ENCODE results near the gene TMEM59.

Gene TMEM59

DNA sequence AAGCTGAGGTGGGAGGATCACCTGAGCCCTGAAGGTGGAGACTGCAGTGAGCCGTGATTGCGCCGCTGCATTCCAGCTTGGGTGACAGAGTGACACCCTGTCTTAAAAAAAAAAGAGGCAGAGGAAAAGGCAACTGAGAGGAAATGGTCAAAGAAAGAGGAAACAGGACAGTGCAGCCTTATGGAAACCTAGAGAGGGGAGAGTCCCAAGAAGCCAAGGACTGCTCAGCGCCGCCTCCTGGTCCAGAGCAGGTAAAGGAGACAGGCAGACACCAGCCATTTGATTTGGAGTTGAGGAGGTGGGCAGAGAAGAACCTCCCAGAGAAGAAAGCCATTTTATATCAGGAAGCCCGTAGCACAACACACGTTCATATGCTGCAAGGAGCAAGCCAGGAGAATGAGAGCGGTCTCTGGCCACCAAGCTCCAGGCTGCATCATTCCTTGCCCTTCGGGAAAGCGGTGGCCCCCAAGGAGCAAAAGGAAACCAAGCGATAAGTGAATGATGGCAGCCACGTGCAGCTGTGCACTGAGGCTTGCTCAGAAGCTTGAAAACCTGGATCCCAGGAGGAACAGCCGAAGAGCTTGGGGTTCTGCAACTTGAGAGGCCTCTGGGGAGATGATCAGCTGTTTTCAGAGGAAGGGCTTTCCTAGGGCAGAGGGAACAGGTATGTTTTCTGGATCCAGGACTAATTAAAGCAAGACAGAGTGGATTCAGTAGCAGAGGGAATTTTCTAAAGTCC, 73.1 kb downstream of the TMEM59 start:
- TF ChIP-seq, protein P1, sequence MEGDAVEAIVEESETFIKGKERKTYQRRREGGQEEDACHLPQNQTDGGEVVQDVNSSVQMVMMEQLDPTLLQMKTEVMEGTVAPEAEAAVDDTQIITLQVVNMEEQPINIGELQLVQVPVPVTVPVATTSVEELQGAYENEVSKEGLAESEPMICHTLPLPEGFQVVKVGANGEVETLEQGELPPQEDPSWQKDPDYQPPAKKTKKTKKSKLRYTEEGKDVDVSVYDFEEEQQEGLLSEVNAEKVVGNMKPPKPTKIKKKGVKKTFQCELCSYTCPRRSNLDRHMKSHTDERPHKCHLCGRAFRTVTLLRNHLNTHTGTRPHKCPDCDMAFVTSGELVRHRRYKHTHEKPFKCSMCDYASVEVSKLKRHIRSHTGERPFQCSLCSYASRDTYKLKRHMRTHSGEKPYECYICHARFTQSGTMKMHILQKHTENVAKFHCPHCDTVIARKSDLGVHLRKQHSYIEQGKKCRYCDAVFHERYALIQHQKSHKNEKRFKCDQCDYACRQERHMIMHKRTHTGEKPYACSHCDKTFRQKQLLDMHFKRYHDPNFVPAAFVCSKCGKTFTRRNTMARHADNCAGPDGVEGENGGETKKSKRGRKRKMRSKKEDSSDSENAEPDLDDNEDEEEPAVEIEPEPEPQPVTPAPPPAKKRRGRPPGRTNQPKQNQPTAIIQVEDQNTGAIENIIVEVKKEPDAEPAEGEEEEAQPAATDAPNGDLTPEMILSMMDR (conservative IDR thresholded peaks at IDR 0.05; ENCODE audit: low read length), result no peak
- no peak overlapping the region for H3K4me3 ChIP-seq (ENCODE audit: low read length)
- no peak for DNase-seq (ENCODE audit: low read depth)

Measured in AG10803 (cell line).